Body of pancreas (tissue), 4 donors: Measurements from ENCODE around the gene GRID1.

Experiments
- POLR2A ChIP-seq, 3 donors: fragments of 450-650 bp; IDR thresholded peaks; one replicate each; pipeline ENCODE4 v1.6.1; 2016; ENCODE audit warnings: antibody characterized with exemption in 3 of 3, mild to moderate bottlenecking in 2 of 3
- TF ChIP-seq, protein P1 (sequence below), 7 experiments: fragments of 450-650 bp in 4 of 7; fragments of 200-600 bp in 3 of 7; sonication (generic) in 3 of 7; IDR thresholded peaks; one replicate each; pipeline ENCODE4 v1.5.1; 2016 to 2019; ENCODE audit warnings: antibody characterized with exemption in 7 of 7

GRCh38 chr10:85811405-85811804, 555.2 kb downstream of the GRID1 start:
- TF ChIP-seq, protein P1, sequence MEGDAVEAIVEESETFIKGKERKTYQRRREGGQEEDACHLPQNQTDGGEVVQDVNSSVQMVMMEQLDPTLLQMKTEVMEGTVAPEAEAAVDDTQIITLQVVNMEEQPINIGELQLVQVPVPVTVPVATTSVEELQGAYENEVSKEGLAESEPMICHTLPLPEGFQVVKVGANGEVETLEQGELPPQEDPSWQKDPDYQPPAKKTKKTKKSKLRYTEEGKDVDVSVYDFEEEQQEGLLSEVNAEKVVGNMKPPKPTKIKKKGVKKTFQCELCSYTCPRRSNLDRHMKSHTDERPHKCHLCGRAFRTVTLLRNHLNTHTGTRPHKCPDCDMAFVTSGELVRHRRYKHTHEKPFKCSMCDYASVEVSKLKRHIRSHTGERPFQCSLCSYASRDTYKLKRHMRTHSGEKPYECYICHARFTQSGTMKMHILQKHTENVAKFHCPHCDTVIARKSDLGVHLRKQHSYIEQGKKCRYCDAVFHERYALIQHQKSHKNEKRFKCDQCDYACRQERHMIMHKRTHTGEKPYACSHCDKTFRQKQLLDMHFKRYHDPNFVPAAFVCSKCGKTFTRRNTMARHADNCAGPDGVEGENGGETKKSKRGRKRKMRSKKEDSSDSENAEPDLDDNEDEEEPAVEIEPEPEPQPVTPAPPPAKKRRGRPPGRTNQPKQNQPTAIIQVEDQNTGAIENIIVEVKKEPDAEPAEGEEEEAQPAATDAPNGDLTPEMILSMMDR (IDR thresholded peaks at IDR 0.05): no peak
- TF ChIP-seq POLR2A (IDR thresholded peaks at IDR 0.05): no peak
